ENCODE results near the gene UCKL1.
"Not testable (repeated sequence)": the region's sequence is repeated elsewhere in the genome, so short reads cannot be mapped to it uniquely, and the experiment has no call there.

The UCKL1 gene

DNA sequence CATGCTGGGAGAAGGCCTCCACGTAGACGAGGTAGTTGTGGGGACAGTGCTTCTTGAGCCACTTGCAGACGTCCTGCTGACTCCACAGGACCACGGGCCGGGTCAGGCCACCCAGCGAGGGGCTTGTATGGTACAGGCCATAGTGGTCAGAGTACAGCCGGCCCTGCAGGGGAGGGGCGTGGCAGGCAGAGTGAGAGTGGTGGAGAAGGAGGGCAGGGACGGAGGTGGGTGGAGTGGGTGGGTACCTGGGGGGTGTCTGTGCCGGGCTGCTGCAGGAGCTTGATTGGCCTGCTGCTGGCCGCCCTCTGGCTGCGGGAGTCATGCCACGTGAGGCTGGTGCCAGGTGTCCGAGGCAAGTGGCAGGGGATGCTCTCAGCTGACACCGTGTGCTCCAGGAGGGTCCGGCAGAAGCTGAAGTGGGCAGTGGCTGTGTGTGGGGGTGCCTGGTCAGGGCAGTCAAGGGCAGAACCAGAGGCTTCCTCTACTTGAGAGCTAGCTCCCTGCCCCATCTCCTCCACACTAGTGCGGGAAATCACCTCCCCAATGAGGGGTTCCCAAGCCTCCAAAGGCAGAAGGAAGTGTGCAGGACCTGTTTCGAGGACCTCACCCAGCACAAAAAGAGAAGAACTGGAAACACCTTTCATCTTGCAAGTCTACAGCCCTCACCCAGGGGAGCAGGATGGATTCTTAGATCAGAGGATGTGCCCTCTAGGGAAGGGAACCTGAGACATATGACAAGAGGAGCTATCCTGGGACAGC, 20.9 kb upstream of the UCKL1 start:
- H3K9me3 Mint-ChIP-seq = no peaks in the 10 kb centered on the region
- H3K27ac Mint-ChIP-seq = peak overlapping the region; percentile 88
- H3K36me3 Mint-ChIP-seq (ENCODE audit: low read depth) = peaks cover 30% of the 10 kb centered on the region
- H3K4me1 Mint-ChIP-seq (ENCODE audit: low read depth) = peaks cover 53% of the 10 kb centered on the region
- H3K27me3 Mint-ChIP-seq (ENCODE audit: low read depth) = no peaks in the 10 kb centered on the region
- H3K4me3 Mint-ChIP-seq = peak overlapping the region; percentile 90

DNA sequence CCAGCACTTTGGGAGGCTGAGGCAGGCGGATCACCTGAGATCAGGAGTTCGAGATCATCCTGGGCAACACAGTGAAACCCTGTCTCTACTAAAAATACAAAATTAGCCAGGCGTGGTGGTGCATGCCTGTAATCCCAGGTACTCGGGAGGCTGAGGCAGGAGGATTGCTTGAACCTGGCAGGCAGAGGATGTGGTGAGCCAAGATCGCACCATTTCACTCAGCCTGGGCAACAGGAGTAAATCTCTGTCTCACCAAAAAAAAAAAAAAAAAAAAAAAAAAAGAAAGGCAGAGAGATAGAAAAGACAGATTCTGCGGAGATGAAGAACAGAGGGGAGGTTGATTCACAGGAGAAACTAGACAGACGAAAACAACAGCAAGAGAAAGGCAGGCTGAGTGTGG, 20.3 kb upstream of the UCKL1 start:
- Mint-ChIP-seq H3K4me3 (peak overlapping the region; percentile 90), H3K27ac (peak overlapping the region; percentile 88), H3K36me3 (ENCODE audit: low read depth) (peaks cover 30% of the 10 kb centered on the region), H3K4me1 (ENCODE audit: low read depth) (peaks cover 49% of the 10 kb centered on the region)
- not testable (repeated sequence) for H3K9me3 Mint-ChIP-seq; H3K27me3 Mint-ChIP-seq (ENCODE audit: low read depth)

DNA sequence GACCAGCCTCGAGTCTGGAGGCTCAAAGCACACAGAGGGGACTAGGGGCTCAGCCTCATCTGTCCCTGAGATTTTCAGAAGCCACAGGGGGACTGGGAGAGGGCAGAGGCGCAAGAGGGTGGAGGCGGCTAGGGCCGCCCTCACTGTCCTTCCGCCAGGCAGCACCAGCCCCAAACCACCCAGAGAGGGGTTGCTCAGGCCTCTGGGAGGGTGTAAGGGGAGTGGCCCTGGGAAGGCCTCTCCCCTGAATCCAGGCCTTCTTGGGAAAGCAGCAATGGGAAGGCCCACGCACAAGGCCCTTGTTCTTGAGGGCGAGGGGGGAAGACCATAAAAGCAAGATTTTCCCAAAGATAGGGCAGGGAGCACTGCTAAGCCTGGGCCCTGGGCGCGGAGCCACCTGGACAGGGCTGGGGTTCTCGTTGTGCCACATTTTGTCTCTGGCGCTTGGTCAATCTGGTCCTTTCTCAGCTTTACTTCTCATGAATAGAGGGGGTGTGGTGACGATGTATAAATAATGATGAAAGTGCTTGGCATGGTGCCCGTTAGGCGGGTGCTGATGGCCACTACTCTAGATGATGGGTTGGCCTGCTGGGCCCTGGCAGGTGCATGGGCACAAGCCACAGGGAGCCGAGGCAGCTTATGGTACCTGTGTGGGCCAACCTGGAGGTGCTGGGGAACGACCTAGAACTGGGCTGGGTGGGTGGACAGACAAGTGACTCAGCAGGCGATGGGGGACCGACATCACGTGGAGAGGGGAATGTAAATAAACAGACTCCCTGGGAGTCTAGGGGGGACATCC, 18.4 kb upstream of the UCKL1 start:
- H3K27ac Mint-ChIP-seq = no peak overlapping the region
- H3K4me1 Mint-ChIP-seq (ENCODE audit: low read depth) = peaks cover 40% of the 10 kb centered on the region
- H3K4me3 Mint-ChIP-seq = no peak overlapping the region
- H3K27me3 Mint-ChIP-seq (ENCODE audit: low read depth) = no peaks in the 10 kb centered on the region
- H3K36me3 Mint-ChIP-seq (ENCODE audit: low read depth) = peaks cover 29% of the 10 kb centered on the region
- H3K9me3 Mint-ChIP-seq = no peaks in the 10 kb centered on the region

DNA sequence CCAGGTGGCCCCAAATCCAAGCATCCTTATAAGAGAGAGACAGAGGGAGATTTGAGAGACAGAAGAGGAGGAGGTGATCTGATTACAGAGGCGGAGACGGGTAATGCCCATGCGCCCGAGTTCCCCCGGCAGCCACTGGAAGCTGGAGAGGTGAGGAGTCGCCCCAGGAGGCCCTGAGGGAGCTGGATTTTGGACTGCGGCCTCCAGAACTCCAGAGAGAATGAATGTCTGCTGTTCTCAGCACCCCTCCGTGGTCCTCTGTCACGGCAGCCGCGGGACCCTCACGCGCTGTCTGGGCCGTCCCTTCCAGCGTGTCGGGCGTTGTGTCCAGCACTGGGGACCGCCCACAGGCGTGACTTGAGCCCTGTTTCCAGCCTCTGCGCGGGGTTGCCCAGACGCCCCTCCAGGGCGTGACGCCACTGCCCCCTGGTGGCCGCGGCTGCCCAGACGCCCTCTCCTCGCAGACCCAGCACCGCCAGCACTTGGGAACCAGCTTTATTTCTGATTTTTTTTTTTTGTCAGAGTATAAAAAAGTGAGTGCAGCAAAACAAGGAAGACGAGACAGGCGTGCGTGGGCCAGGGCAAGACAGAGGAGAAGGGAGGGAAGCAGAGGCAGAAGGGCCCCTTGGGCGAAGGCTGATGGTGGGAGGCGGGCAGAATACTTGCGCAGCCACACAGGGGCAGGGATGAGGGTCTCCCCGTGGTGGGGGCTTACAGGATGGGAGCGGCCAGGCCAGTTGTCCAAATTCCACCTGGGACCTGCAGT, 17.6 kb upstream of the UCKL1 start:
- H3K4me3 Mint-ChIP-seq = no peak overlapping the region
- H3K36me3 Mint-ChIP-seq (ENCODE audit: low read depth) = peaks cover 29% of the 10 kb centered on the region
- no peaks in the 10 kb centered on the region for H3K27me3 Mint-ChIP-seq (ENCODE audit: low read depth)
- no peak overlapping the region for H3K27ac Mint-ChIP-seq
- no peaks in the 10 kb centered on the region for H3K9me3 Mint-ChIP-seq
- peaks cover 42% of the 10 kb centered on the region for H3K4me1 Mint-ChIP-seq (ENCODE audit: low read depth)

DNA sequence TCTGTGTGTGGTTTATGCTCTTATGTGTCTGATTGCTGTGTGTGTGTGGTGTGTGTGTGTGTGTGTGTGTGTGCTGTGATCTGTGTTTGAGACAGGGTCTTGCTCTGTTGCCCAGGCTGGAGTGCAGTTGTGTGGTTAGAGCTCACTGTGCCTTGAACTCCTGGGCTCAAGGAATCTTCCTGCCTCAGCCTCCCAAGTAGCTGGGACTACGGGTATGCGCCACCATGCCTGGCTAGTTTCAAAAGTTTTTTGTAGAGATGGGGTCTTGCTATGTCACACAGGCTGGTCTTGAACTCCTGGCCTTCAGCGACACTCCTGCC, 16.9 kb upstream of the UCKL1 start:
- Mint-ChIP-seq H3K9me3 (no peaks in the 10 kb centered on the region), H3K36me3 (ENCODE audit: low read depth) (peaks cover 31% of the 10 kb centered on the region), H3K27me3 (ENCODE audit: low read depth) (no peaks in the 10 kb centered on the region), H3K4me3 (no peak overlapping the region), H3K27ac (peak overlapping the region; percentile 16), H3K4me1 (ENCODE audit: low read depth) (peaks cover 42% of the 10 kb centered on the region)

DNA sequence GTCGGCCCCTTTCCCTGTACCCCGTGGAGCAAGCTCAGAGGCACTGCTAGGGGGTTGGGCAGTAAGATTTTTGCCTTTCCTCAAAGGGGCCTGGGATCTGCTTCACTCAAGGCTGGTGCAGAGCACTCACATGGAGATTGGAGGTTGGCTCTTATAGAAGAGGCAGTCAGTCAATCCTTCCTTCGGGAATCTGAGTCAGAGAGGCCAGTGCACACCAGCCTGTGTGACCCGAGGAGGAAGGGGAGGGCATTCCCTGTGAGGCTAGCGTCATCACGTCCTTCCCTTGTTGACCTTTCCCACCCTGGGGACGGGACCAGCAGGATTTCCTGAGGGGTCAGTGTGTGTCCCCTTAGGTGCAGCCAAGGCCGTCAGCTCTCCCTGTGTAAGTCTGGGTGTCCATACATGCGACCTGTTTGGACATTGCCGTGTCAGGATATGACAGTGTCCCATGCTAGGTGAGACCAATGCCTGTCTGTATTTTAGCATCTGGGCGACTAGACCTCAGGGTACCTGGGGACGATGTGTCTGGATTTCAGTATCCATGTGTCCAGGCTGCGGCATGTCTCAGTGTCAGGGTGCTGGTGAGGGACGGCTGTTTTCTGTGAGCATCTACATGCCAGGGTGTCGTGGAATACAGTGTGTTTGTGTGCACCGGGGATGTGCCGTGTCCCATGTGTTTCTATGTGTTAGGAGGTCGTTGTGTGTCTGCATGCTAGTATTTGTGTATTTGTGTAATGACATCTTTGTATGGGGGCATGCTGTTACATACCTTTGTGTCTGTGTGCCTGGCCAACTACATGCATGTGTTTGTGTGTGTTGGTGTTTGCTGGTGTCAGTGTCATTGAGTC, 16.3 kb upstream of the UCKL1 start:
- H3K4me3 Mint-ChIP-seq = no peak overlapping the region
- peak overlapping the region; percentile 16 for H3K27ac Mint-ChIP-seq
- H3K27me3 Mint-ChIP-seq (ENCODE audit: low read depth) = no peaks in the 10 kb centered on the region
- peaks cover 36% of the 10 kb centered on the region for H3K4me1 Mint-ChIP-seq (ENCODE audit: low read depth)
- peaks cover 34% of the 10 kb centered on the region for H3K36me3 Mint-ChIP-seq (ENCODE audit: low read depth)
- no peaks in the 10 kb centered on the region for H3K9me3 Mint-ChIP-seq

DNA sequence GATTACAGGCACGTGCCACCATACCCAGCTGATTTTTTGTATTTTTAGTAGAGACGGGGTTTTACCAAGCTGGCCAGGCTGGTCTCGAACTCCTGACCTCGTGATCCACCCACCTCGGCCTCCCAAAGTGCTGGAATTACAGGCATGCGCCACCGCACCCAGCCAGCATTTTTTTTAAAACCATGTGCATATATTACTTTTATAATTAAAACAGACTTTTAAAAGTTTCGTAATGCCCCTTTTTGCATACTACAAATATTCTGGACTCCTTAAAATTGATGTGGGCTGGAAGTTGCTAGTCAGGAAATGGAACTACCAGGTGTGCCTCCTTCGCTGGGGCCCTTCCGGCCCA, 15.7 kb upstream of the UCKL1 start:
- H3K27me3 Mint-ChIP-seq (ENCODE audit: low read depth); H3K9me3 Mint-ChIP-seq; H3K4me3 Mint-ChIP-seq; H3K27ac Mint-ChIP-seq: not testable (repeated sequence)
- H3K36me3 Mint-ChIP-seq (ENCODE audit: low read depth) = peaks cover 30% of the 10 kb centered on the region
- peaks cover 30% of the 10 kb centered on the region for H3K4me1 Mint-ChIP-seq (ENCODE audit: low read depth)

DNA sequence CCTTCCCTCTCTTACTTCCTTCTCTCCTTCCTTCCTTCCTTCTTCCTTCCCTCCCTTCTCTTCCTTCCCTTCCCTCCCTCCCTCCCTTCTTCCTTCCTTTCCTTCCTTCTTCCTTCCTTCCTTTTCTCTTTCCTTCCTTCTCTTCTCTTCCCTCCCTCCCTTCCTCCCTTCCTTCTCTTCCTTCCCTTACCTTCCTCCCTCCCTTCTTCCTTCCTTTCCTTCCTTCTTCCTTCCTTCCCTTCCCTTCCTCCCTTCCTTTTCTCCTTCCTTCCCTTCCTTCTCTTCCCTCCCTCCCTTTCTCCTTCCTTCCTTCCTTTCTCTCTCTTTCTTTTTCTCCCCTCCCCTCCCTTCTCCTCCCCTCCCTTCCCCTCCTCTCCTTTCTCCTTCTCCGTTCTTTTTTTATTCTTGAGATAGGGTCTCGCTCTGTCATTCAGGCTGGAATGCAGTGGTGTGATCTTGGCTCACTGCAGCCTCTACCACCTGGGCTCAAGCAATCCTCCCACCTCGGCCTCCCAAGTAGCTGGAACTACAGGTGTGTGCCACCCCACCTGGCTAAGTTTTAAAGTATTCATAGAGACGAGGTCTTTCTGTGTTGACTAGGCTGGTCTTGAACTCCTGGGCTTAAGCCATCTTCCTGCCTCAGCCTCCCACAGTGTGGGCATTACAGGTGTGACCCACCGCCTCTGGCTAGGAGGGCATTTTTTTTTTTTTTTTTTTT, 14.7 kb upstream of the UCKL1 start:
- peaks cover 21% of the 10 kb centered on the region for H3K4me1 Mint-ChIP-seq (ENCODE audit: low read depth)
- peaks cover 31% of the 10 kb centered on the region for H3K36me3 Mint-ChIP-seq (ENCODE audit: low read depth)
- H3K27ac Mint-ChIP-seq = peak overlapping the region; percentile 71
- peak overlapping the region; percentile 83 for H3K4me3 Mint-ChIP-seq
- H3K27me3 Mint-ChIP-seq (ENCODE audit: low read depth) = no peaks in the 10 kb centered on the region
- H3K9me3 Mint-ChIP-seq = no peaks in the 10 kb centered on the region

DNA sequence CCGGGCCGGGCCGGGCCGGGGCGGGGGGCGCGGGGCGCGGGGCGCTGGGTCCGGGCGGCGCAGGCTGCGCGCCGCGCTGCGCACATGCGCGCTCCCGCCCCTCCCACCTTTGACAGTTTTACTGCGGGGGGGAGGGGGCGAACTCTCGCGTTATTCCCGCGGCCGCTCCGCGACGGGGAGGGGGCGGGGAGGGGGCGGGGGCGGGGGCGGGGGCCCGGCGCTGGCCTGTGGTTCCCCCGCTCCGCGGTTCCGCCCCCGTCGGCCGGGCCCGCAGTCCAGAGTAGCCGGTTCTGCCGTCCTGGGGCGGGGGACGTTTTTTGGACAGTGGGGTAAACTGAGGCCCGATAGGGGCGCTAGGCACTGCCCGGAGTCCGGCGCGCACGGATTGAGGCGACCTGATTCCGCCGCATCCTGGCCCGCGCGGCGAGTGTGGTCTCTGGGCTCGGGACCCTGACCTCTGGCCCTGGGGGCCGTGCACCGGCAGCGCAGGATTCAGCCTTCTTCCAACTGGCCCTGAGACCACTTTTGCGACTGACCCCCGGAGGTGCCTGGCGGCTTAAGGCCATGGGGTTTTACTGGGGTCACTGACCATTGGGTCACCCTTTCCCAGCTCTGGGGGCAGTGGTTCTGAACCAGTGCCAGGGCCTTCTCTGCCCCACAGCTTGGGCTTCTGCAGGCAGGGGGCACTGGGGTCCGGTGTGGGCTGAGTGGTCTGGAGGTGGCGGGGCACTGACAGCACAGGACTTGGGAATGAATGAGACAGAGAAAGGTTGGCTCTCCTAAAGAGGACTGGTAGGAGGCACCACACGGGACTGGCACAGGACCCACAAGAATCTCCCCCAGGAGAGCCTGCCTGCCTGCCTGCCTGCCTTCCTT, 13.9 kb upstream of the UCKL1 start, which contains the start of gene ZNF512B:
Gene ZNF512B (minus strand): TSS at position 93 of the 876 bp plus-strand sequence. CDS start 1,980 bp downstream, outside the sequence.
- Mint-ChIP-seq H3K9me3 (no peaks in the 10 kb centered on the region), H3K27ac (peak within 1 kb of the TSS; percentile 80), H3K36me3 (ENCODE audit: low read depth) (peaks cover 31% of the 10 kb centered on the region), H3K4me3 (peak within 1 kb of the TSS; percentile 85), H3K4me1 (ENCODE audit: low read depth) (peaks cover 21% of the 10 kb centered on the region), H3K27me3 (ENCODE audit: low read depth) (no peaks in the 10 kb centered on the region)

DNA sequence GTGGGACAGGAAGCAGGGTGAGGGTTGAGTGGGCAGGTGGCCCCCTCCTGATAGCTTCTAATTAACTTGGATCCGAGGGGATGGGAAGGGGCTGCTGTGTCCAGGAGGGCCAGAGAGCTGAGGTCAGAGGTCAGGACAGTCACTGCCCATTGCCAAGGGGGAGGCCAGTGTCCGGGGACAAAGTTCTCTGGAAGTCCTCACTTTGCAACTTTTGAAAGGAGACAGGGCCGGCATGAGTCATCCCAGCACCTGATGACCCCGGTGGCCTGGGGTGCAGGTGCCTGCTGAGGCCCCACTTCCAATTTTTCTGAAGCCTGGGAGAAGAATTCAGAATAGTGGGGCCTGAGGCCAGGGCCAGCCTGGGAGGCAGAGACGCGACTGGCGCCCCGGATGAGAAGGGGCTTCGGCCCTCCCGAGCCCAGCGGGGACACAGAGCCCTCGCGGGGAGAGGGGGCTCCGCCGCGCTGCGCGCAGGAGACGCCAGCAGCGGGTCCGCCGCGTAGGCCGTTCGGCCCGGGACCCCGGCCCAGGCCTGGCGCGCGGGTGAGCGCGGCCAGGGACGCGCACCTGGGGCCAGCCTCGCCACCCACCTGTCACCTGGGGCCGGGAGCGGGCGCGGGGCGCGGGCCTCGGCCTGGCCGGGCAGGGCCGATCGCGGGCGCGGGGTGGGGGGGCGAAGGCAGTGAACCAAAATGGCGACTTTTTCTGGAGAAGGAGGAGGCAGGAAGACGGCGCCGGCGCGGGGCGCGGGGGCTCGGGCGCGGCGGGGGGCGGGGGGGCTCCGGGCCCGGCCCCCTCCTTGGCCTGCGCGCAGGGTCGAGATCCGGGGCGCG, 12.9 kb upstream of the UCKL1 start:
- Mint-ChIP-seq H3K4me1 (ENCODE audit: low read depth) (peaks cover 18% of the 10 kb centered on the region), H3K4me3 (peak overlapping the region; percentile 85), H3K36me3 (ENCODE audit: low read depth) (peaks cover 26% of the 10 kb centered on the region), H3K27me3 (ENCODE audit: low read depth) (no peaks in the 10 kb centered on the region), H3K27ac (peak overlapping the region; percentile 80), H3K9me3 (no peaks in the 10 kb centered on the region)

DNA sequence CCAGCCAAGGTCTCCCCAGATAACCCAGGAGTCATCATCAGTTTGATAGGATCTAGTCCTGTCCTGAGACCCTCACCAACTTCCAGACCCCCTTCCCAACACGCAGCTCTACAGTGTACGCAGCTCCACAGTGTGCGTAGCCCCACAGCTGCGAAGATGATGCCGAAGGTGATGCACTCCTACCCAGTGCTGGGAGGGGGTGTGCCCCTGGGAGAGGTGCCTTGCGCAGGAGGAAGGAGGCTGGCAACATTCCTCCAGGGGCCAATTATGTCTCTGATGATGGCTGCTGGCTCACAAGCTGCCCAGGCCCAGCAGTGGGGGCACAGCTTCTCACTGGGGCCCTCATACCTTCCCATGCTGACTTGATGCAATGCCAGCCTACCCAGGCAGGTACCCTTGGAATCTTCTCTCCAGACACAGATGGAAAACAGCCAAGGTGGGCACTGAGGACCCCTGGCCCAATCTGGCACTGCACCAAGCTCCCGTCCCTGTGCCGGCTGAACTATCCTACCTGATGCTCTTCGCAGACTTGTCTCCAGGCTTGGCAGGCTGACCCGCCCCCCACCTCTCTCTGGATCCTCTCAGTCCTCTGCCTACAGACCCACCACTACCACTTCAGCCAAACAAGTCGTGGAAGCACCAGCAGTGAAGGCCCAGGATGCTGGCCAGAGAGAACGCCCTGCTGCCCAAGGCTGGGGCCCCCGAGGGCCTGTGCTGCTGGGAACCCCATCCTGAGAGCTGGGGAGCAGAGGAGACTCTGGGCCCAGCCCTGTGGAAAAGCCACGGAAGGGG, 12.1 kb upstream of the UCKL1 start:
- Mint-ChIP-seq H3K4me3 (peak overlapping the region; percentile 85), H3K4me1 (ENCODE audit: low read depth) (peaks cover 14% of the 10 kb centered on the region)

More for the DNA sequence above, 12.1 kb upstream of the UCKL1 start:
- H3K36me3 Mint-ChIP-seq (ENCODE audit: low read depth) = peaks cover 21% of the 10 kb centered on the region
- H3K27me3 Mint-ChIP-seq (ENCODE audit: low read depth) = no peaks in the 10 kb centered on the region
- no peaks in the 10 kb centered on the region for H3K9me3 Mint-ChIP-seq
- peak overlapping the region; percentile 80 for H3K27ac Mint-ChIP-seq
